ENCODE data around the gene OSGIN1.

- TF ChIP-seq EZH2 (IDR thresholded peaks at IDR 0.05; ENCODE audit: low read length, unreplicated experiment) (no peak), CTCF (conservative IDR thresholded peaks at IDR 0.05; ENCODE audit: low read depth, low read length) (no peak)
Measured at GRCh38 chr16:83932955-83933673, 19.9 kb upstream of the OSGIN1 start.
